IPS DF 6.9 (cell line): ENCODE results near the gene ILKAP.

Source experiments
- DNase-seq: peaks from one replicate; pipeline ENCODE4 v3.0.0-alpha.2; 2013; ENCODE audit warnings: low read depth, low spot score
- H3K27ac ChIP-seq: one replicate; pipeline ENCODE4 v1.5.1; 2013; ENCODE audit warnings: low read length, control low read depth
- H3K27me3 ChIP-seq: 2 replicates; pipeline ENCODE4 v1.6.1; 2013; ENCODE audit warnings: mild to moderate bottlenecking, low read length; ENCODE audit not compliant: control insufficient read depth, insufficient read depth
- H3K36me3 ChIP-seq: 2 replicates; pipeline ENCODE4 v1.6.1; 2013; ENCODE audit warnings: low read length; ENCODE audit not compliant: control insufficient read depth, insufficient read depth
- H3K4me1 ChIP-seq: 2 replicates; pipeline ENCODE4 v1.6.1; 2013; ENCODE audit warnings: low read length; ENCODE audit not compliant: control insufficient read depth, insufficient read depth
- H3K4me3 ChIP-seq: 2 replicates; pipeline ENCODE4 v1.5.1; 2013; ENCODE audit warnings: mild to moderate bottlenecking, low read length
- H3K9me3 ChIP-seq: 2 replicates; pipeline ENCODE4 v1.6.1; 2013; ENCODE audit warnings: low read length, inconsistent platforms; ENCODE audit not compliant: control insufficient read depth, insufficient read depth
- WGBS: extraction: QIAGEN DNeasy Blood & Tissue Kit; methylation state at CpG from one replicate; pipeline ENCODE4 v1.1.7; 2013; ENCODE audit warnings: mixed read lengths, missing lambda C conversion rate; ENCODE audit not compliant: insufficient read length, insufficient coverage; 5-methylcytosine and 5-hydroxymethylcytosine counted together

ILKAP gene

DNA sequence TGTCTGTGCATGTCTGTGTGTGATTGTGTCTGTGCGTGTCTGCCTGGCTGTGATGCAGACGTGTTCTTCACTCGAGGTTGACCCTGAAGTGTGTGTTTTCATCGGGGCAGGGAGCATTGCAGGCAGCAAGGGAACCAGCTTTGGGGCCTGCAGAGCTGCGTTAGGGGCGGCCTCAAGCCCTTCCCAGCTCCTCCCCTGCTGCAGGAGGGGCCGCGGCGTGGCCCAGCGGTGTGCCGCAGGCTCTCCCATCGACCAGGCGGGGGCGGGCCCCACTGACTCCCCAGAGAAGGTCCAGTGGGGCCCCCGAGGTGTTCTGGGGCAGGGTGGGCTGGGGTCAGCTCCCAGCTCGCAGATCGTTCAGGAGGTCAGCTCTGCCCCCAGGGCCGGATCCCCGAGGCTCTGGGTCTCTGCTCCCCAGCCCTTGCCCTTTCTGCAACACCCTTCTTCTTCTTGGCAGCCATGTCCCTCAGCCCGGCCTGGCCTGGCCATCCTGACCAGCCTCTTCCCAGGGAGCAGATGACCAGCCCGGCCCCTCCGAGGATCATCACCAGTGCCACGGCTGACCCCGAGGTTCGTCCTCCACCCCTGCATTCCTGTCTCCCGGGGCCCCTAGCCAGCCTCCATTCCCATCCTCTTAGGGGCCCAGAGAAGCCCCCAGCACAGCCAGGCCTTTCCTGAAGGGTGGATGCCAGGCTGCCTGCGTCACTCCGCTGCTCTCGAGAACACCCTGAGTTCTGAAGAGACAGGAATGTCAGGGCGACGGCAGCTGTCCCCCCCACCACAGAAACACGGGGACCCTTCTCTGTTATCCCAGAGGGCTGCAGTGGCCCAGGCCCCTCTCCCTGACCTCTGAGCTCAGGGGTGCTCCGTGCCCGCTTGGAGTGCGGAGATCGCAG lies 76.1 kb downstream of the ILKAP start:
- Histone ChIP-seq H3K9me3 (no peaks in the 10 kb centered on the region), H3K4me3 (no peak overlapping the region), H3K27ac (no peak overlapping the region), H3K4me1 (peaks cover 8% of the 10 kb centered on the region; the same call in 1 of the 2 replicates), H3K36me3 (no peaks in the 10 kb centered on the region), H3K27me3 (no peaks in the 10 kb centered on the region)
- WGBS = no CpG with 5 or more reads among the region's 36 CpGs
- DNase-seq = no peak

DNA sequence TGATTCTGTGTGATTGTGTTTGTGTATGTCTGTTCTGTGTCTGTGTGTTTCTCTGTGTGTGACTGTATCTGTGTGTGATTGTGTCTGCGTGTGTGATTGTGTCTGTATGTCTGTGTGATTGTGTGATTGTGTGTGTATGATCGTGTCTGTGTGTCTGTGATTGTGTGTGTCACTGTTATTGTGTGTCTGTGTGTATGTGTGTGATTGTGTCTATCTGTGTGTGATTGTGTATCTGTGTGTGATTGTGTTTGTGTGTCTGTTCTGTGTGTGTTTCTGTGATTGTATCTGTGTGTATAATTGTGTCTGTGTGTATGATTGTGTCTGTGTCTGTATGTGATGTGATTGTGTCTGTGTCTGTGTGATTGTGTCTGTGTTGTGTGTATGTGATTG lies 76.7 kb downstream of the ILKAP start:
- Histone ChIP-seq H3K27ac (no peak overlapping the region), H3K27me3 (no peaks in the 10 kb centered on the region), H3K4me3 (no peak overlapping the region), H3K4me1 (peaks cover 8% of the 10 kb centered on the region; the same call in 1 of the 2 replicates), H3K9me3 (no peaks in the 10 kb centered on the region), H3K36me3 (no peaks in the 10 kb centered on the region)
- DNase-seq = no peak
- 100% methylated on average over 2 of the region's 2 CpGs for WGBS

DNA sequence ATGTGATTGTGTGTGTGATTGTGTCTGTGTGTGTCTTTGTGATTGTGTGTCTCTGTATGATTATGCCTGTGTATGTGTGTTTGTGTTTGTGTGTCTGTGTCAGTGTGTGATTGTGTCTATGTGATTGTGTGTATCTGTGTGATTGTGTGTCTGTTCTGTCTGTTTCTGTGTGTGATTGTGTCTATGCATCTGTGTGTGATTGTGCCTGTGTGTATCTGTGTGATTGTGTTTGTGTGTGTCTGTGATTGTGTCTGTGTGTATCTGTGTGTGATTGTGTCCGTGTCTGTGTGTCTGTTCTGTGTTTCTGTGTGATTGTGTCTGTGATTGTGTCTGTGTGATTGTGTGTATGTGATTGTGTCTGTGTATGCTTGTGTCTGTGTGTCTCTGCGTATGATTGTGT lies 77.2 kb downstream of the ILKAP start:
- H3K9me3 ChIP-seq = no peaks in the 10 kb centered on the region
- peaks cover 8% of the 10 kb centered on the region; the same call in 1 of the 2 replicates for H3K4me1 ChIP-seq
- no peak overlapping the region for H3K27ac ChIP-seq
- WGBS = no CpG with 5 or more reads among the region's 2 CpGs
- H3K27me3 ChIP-seq = no peaks in the 10 kb centered on the region
- H3K36me3 ChIP-seq = no peaks in the 10 kb centered on the region
- no peak overlapping the region for H3K4me3 ChIP-seq
- no peak for DNase-seq

DNA sequence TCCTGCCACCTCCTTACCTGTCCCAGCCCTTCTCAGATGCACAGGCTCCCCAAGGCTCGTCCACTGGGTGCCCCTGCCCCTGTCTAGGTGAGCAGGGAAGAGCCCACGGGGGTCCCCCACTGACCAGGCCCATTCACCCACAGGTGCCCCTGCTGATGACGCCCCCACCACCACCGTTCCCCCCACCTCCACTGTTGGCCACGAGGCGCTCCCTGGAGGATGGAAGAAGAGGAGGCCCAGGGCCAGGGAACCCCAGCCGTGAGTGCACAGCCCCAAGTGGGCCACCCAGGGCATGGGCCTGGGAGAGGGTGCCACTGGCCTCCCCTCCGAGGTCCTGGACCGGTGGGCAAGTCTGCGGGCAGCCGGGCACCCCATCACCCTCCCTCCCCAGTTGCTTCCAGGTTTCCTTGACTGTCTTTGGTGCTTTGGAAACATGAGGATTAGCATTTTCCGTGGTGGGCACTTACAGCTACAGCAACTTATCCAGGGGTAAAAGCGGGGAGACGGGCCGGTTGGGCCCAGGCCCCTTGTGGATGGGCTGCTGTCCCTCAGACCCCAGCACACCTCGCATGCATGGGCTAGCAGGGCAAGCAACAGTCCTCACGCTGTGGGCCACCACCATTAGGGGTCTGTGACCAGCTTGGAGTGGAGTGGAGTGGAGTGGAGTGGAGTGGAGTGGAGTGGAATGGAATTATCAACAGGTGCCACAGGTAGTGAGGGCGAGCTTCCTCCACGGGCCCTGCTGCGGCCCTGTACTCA lies 78.2 kb downstream of the ILKAP start:
- Histone ChIP-seq H3K36me3 (no peaks in the 10 kb centered on the region), H3K4me3 (no peak overlapping the region), H3K9me3 (no peaks in the 10 kb centered on the region), H3K27me3 (no peaks in the 10 kb centered on the region), H3K4me1 (peaks cover 9% of the 10 kb centered on the region; the same call in 1 of the 2 replicates), H3K27ac (no peak overlapping the region)
- no CpG with 5 or more reads among the region's 20 CpGs for WGBS
- no peak for DNase-seq

DNA sequence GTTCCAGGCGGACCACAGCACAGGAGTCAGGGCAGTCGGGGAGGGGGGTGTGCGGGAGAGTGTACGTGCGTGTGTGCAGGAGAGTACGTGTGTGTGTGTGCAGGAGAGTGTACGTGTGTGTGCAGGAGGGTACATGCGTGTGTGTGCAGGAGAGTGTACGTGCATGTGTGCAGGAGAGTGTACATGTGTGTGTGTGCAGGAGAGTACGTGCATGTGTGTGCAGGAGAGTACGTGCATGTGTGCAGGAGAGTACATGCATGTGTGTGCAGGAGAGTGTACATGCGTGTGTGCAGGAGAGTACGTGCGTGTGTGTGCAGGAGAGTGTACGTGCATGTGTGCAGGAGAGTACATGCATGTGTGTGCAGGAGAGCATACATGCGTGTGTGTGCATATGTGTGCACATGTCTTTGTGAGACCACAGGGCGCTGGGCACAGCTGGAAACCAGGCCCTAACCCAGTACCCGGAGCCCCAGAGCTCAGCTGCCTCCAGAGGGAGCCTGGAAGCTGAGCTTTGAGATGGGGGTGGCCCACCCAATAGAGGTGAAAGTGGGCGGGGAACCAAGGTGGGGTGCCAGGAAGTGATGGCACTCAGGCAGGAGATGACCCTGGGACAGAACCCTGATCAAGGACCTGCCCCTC lies 78.9 kb downstream of the ILKAP start:
- WGBS = 90% methylated on average over 4 of the region's 19 CpGs
- Histone ChIP-seq H3K27me3 (no peaks in the 10 kb centered on the region), H3K4me1 (peaks cover 9% of the 10 kb centered on the region; the same call in 1 of the 2 replicates)

DNA sequence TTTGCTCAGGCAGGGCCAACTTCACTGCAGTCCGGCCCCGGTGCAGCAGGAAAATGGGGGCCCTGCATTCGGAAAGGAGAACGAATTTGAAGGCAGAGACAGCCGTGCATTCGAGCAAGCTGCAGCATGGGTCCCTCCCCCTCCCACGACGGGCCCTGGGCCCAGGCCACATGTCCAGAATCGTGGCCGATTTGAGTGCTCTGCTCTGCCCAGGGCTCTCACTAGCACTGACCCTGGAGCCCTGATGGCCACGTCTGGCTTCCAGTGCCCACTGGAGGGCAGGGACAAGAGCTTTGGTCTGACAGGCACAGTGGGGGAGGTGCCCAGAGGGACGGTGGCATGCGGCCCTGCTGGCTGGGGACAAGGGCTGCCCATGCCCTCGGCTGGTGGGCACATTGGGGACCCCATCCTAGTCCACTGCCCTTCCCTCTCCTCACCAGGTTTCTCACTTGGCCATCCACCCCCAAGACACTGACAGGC lies 79.5 kb downstream of the ILKAP start:
- H3K27ac ChIP-seq = no peak overlapping the region
- H3K27me3 ChIP-seq = no peaks in the 10 kb centered on the region
- H3K36me3 ChIP-seq = no peaks in the 10 kb centered on the region
- no peak for DNase-seq
- no peak overlapping the region for H3K4me3 ChIP-seq
- H3K9me3 ChIP-seq = no peaks in the 10 kb centered on the region
- H3K4me1 ChIP-seq = peaks cover 9% of the 10 kb centered on the region; the same call in 1 of the 2 replicates
- WGBS = no CpG with 5 or more reads among the region's 14 CpGs

More for the DNA sequence above, 78.9 kb downstream of the ILKAP start:
- H3K27ac ChIP-seq = no peak overlapping the region
- H3K4me3 ChIP-seq = no peak overlapping the region
- no peak for DNase-seq
- H3K9me3 ChIP-seq = no peaks in the 10 kb centered on the region
- H3K36me3 ChIP-seq = no peaks in the 10 kb centered on the region

DNA sequence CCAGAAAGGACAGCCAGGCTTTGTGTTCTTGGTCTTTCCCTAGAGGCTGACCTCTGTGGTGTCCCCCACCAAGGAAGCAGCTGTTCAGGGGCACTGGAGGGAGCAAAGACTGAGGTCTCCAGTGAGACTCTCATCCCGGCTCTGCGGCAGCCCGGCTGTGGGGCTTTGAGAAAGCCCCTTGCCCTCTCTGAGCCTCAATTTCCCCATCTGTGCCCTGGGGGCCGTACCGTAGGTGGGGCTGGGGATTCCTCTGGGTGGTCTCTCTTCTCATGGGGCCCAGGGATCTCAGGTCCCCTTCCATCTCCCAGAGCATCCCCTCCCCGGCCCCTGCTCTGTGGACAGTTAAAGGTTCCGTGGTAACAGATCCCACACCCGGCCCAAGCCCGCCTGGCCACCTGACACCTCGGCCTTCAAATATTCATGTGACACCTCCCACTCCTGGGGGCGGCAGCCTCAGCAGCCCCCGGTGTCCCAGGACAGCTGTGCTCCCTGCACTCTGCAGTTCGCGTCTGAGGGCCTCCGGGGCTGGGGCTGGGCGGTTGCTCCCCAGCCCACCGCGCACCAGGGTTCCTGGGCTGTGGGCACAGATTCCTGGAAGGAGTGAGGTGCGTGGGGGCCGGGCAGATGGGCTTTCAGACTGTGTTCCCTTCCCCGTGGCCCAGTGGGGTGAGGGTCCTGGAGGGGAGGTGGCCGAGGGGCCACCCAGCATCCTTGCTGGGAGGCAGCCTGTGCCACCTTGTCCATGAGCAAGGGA lies 80.1 kb downstream of the ILKAP start:
- no peaks in the 10 kb centered on the region for H3K36me3 ChIP-seq
- H3K4me1 ChIP-seq = peaks cover 5% of the 10 kb centered on the region; the same call in 1 of the 2 replicates
- no peak overlapping the region for H3K4me3 ChIP-seq
- H3K27ac ChIP-seq = no peak overlapping the region
- H3K9me3 ChIP-seq = no peaks in the 10 kb centered on the region
- no CpG with 5 or more reads among the region's 22 CpGs for WGBS
- no peak for DNase-seq
- H3K27me3 ChIP-seq = no peaks in the 10 kb centered on the region

DNA sequence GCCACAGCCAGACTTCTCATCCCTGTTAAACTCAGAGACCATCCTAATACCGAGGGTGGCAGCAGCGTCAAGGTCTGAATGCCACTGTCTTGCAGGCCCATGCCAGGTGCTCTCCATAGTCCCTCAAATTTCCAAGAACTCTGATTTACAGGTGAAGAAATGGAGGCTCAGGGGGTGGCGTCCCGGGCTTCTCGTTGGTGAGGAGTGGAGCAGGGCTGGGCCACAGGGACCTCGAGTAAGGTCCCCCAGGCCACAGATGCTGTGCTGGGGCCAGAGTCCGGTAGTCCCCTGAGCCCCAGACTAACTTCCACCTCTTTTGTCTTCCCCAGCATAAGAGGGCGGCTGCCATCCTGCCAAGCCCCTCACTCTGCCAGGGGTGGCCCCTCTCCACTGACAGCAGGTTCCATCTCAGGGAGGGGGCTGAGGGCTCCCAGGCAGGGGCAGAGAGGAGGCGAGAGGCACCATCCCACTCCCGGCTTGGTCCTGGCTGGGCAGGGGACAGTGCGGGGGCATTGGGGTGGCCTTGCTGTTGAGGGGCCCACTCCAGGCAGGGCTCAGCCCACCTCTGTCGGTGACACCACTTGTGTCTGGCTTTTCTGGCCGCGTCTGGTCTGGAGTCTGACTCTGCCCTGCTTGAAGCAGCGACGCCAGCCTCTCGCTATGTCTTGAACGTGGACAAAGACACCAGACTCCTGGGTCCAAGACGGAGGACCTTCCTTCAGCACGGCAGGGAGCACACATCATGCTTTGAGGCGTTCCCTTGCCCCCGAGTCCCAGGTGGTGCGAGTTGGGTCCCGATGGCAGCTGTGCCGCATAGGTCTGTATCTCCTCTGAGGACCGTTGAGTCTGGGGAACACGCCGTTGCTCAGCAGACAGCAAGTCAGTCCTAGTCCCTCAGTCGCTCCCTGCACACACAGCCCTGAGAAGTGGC lies 80.9 kb downstream of the ILKAP start:
- no CpG with 5 or more reads among the region's 29 CpGs for WGBS

More for the DNA sequence above, 80.9 kb downstream of the ILKAP start:
- Histone ChIP-seq H3K36me3 (no peaks in the 10 kb centered on the region), H3K4me1 (0 out of 2 replicates have a peak, but pooled peaks cover 3% of the 10 kb centered on the region), H3K4me3 (no peak overlapping the region), H3K27ac (no peak overlapping the region), H3K27me3 (no peaks in the 10 kb centered on the region), H3K9me3 (no peaks in the 10 kb centered on the region)
- DNase-seq = no peak
